Right lobe of liver (tissue), 6 donors: ENCODE measurements around the gene ARHGEF19. TPM values are rescaled to one million over a fixed set of nuclear protein-coding genes. Genes with fewer than 3 reads are reported as not detected.

Experiments
- ATAC-seq, 4 donors: fragments of 200-7000 bp; cut with Tn5 transposase; one replicate each; pipeline ENCODE4 v1.9.1; 2020; ENCODE audit warnings: mild to moderate bottlenecking in 4 of 4, moderate library complexity in 4 of 4
- DNase-seq, 3 donors: peaks; one replicate each; pipeline ENCODE4 v3.0.0-alpha.2; 2020
- H3K27ac ChIP-seq, 3 donors: fragments of 200-600 bp; one replicate each; pipeline ENCODE4 v1.8.0; 2022
- H3K27me3 ChIP-seq, 2 donors: fragments of 200-600 bp; one replicate each; pipeline ENCODE4 v1.8.0; 2022
- H3K36me3 ChIP-seq, 4 donors: fragments of 200-600 bp; sonication (generic) in 1 of 4; one replicate each; pipeline versions ENCODE4 v1.5.1 to v1.8.0; 2017 to 2022; ENCODE audit warnings: control low read depth in 1 of 4
- H3K4me1 ChIP-seq, 4 donors: fragments of 200-600 bp; sonication (generic) in 1 of 4; one replicate each; pipeline versions ENCODE4 v1.5.1 to v1.8.0; 2017 to 2022; ENCODE audit warnings: control low read depth in 1 of 4
- H3K4me3 ChIP-seq, 3 donors: fragments of 200-600 bp; one replicate each; pipeline ENCODE4 v1.8.0; 2022
- H3K9me3 ChIP-seq, 4 donors: fragments of 200-600 bp; sonication (generic) in 1 of 4; one replicate each; pipeline versions ENCODE4 v1.5.1 to v1.8.0; 2017 to 2022; ENCODE audit warnings: control low read depth in 1 of 4
- CTCF ChIP-seq, 4 donors: fragments of 200-600 bp in 3 of 4; fragments of 450-650 bp in 1 of 4; IDR thresholded peaks; one replicate each; pipeline versions ENCODE4 v1.5.1 to v1.8.0; 2016 to 2022; ENCODE audit warnings: antibody characterized with exemption in 4 of 4, mild to moderate bottlenecking in 2 of 4
- POLR2A ChIP-seq: fragments of 450-650 bp; IDR thresholded peaks from one replicate; pipeline ENCODE4 v1.6.1; 2017; ENCODE audit warnings: antibody characterized with exemption, mild to moderate bottlenecking
- whole genome bisulfite sequencing: methylation state at CpG from one replicate; pipeline ENCODE4 v1.1.6; 2018; ENCODE audit warnings: low coverage, low lambda C conversion rate; ENCODE audit not compliant: insufficient coverage; ENCODE audit errors: missing lambda C conversion rate; 5-methylcytosine and 5-hydroxymethylcytosine counted together
- intact Hi-C, 2 donors: fragments of 100-400 bp; cut with DNase I; formaldehyde crosslinking; loops; one replicate each; pipeline versions ENCODE4 v1.11.2 to v1.14.1; 2022
- total RNA-seq, 6 experiments: library from RNA; depleted of rRNA in 2 of 6; stranded (reverse); fragments of >200 nt in 2 of 6; fragmentation: NEBNext Ultra II Directional in 3 of 6; extraction: Animal tissue kit (Norgen Biotek cat#: 25700) in 3 of 6; gene quantifications; one replicate each; pipeline versions ENCODE4 v1.1.0 to v1.2.4, GENCODE V29; 2016 to 2023
- donor health status: DM: no; HTN: yes; CAD: no.
- donor health status: DM: no; HTN: no; CAD: no.
- donor health status: DM: no; HTN: no; CAD: no.
- donor health status: DM: no; HTN: yes; CAD: no.
- donor health status: DM: no; HTN: yes; CAD: no.

The ARHGEF19 gene
- total RNA-seq, 6 experiments from 2014 or later = 0.31 to 2.8 (median 1.5) TPM

DNA sequence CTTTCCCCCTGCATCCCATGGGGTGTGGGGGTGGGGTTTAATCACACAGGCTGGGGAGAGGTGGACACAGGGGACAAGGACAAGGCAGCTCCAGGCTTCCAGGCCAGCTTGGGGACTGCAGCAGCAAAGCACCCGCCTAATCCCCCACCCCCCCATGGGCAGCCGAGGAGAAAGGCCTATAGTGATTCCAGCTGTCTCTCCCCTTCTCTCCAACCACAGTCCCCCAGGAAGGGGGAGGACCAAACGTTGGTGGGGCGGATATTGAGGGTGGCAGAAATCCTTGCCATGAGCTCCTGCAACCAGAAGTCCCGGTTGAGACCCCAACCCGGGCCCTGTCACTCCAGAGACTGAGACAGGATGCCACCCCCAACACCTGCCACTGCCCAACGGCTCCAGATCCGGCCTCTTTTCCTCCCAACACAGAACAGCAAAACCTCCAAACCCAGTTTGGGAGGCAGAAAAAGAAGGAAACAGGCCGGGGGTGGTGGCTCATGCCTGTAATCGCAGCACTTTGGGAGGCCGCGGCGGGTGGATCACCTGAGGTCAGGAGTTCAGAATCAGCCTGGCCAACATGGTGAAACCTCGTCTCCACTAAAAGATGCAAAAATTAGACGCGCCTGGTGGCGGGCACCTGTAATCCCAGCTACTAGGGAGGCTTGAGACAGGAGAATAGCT, 58.3 kb downstream of the ARHGEF19 start:
- WGBS = 6% methylated on average over 7 of the region's 17 CpGs
- Histone ChIP-seq H3K27me3 (no peaks in the 10 kb centered on the region), H3K27ac (peak overlapping the region; percentile 72 to 87 (median 76)), H3K36me3 (peaks cover 0 to 5% (median under 1%) of the 10 kb centered on the region in 4 donors), H3K9me3 (no peaks in the 10 kb centered on the region), H3K4me3 (peak overlapping the region; percentile 86 to 95 (median 89)), H3K4me1 (peaks cover 0 to 18% (median 7%) of the 10 kb centered on the region in 4 donors)
- DNase-seq = no peak
- peak in 1 of 4 donors; percentile 20 for ATAC-seq
- no peak for TF ChIP-seq POLR2A
- TF ChIP-seq CTCF (IDR thresholded peaks at IDR 0.05) = no peak
- intact Hi-C loops = no loop called here

- no peaks in the 10 kb centered on the region for H3K27me3 ChIP-seq
- TF ChIP-seq CTCF (IDR thresholded peaks at IDR 0.05) = no peak
- no peak for TF ChIP-seq POLR2A
- H3K9me3 ChIP-seq = no peaks in the 10 kb centered on the region
- peaks cover 0 to 7% (median 5%) of the 10 kb centered on the region in 4 donors for H3K36me3 ChIP-seq
- peaks cover 0 to 18% (median 7%) of the 10 kb centered on the region in 4 donors for H3K4me1 ChIP-seq
- H3K27ac ChIP-seq = peak overlapping the region; percentile 47 to 76 (median 72)
- intact Hi-C loops = no loop called here
- 60% methylated on average over 6 of the region's 13 CpGs for WGBS
- no peak for DNase-seq
- no peak for ATAC-seq
- peak overlapping the region; percentile 86 to 95 (median 89) for H3K4me3 ChIP-seq
Measured at GRCh38 chr1:16153096-16153998, 59.1 kb downstream of the ARHGEF19 start.

GRCh38 chr1:16152481-16153087, 59.9 kb downstream of the ARHGEF19 start:
- Histone ChIP-seq H3K27ac (peak overlapping the region; percentile 30 to 72 (median 47)), H3K4me3 (peak overlapping the region; percentile 19 to 95 (median 89)), H3K36me3 (peaks cover 0 to 15% (median 8%) of the 10 kb centered on the region in 4 donors), H3K9me3 (no peaks in the 10 kb centered on the region), H3K4me1 (peaks cover 0 to 18% (median 7%) of the 10 kb centered on the region in 4 donors), H3K27me3 (no peaks in the 10 kb centered on the region)
- intact Hi-C loops = no loop called here
- ATAC-seq = no peak
- 86% methylated on average over 12 of the region's 16 CpGs for WGBS
- TF ChIP-seq CTCF (IDR thresholded peaks at IDR 0.05) (no peak), POLR2A (no peak)
- no peak for DNase-seq

GRCh38 chr1:16151995-16152384, 60.5 kb downstream of the ARHGEF19 start:
- Histone ChIP-seq H3K4me1 (peaks cover 0 to 22% (median 7%) of the 10 kb centered on the region in 4 donors), H3K4me3 (no peak overlapping the region), H3K27me3 (no peaks in the 10 kb centered on the region)

More at GRCh38 chr1:16151995-16152384, 60.5 kb downstream of the ARHGEF19 start:
- no peak for TF ChIP-seq CTCF (IDR thresholded peaks at IDR 0.05)
- Histone ChIP-seq H3K9me3 (no peaks in the 10 kb centered on the region), H3K36me3 (peaks cover 0 to 17% (median 9%) of the 10 kb centered on the region in 4 donors), H3K27ac (peak overlapping the region in 2 of 3 donors; percentile 8 to 47)
- 93% methylated on average over 2 of the region's 4 CpGs for WGBS
- DNase-seq (no peak), ATAC-seq (no peak)
- intact Hi-C loops = no loop called here
